Pancreas (tissue), 10 donors: ENCODE data around the gene PRKCA. TPM values are rescaled to one million over a fixed set of nuclear protein-coding genes. Genes with fewer than 3 reads are reported as not detected.
A peak's percentile ranks its signal among the peaks of the same experiment; 100 is the strongest.
"Not testable (repeated sequence)": the region's sequence is repeated elsewhere in the genome, so short reads cannot be mapped to it uniquely, and the experiment has no call there.

Experiments used
- ATAC-seq, 4 donors: fragments of 200-7000 bp; cut with Tn5 transposase; one replicate each; pipeline versions ENCODE4 v1.8.0 to v1.9.1; 2020; ENCODE audit warnings: mild to moderate bottlenecking in 4 of 4, moderate library complexity in 4 of 4
- DNase-seq, 6 donors: peaks; one replicate each; pipeline ENCODE4 v3.0.0-alpha.2; 2020
- FAIRE-seq: peaks from 2 replicates; lab custom pipeline; 2012; peaks lifted over from hg19 to GRCh38; lab: Jason Lieb, UNC
- H3K27ac ChIP-seq, 4 donors: fragments of 200-600 bp; sonication (generic); 1 replicate in 3 of 4; 2 replicates in 1 of 4; pipeline versions ENCODE4 v1.5.0 to v1.8.0; 2020
- H3K27me3 ChIP-seq, 4 donors: fragments of 200-600 bp; one replicate each; pipeline ENCODE4 v1.8.0; 2021
- H3K36me3 ChIP-seq, 3 donors: fragments of 200-600 bp; sonication (generic) in 1 of 3; one replicate each; pipeline versions ENCODE4 v1.5.0 to v1.8.0; 2020 to 2021
- H3K4me1 ChIP-seq, 3 donors: fragments of 200-600 bp; one replicate each; pipeline ENCODE4 v1.8.0; 2021
- H3K4me3 ChIP-seq, 4 donors: fragments of 200-600 bp; sonication (generic) in 2 of 4; one replicate each; pipeline versions ENCODE4 v1.5.0 to v1.8.0; 2020 to 2021
- H3K9me3 ChIP-seq, 4 donors: fragments of 200-600 bp; one replicate each; pipeline ENCODE4 v1.8.0; 2021
- CTCF ChIP-seq, 4 donors: fragments of 200-600 bp; sonication (generic) in 3 of 4; IDR thresholded peaks; one replicate each; pipeline versions ENCODE4 v1.5.0 to v1.8.0; 2021; ENCODE audit warnings: antibody characterized with exemption in 4 of 4
- WGBS, 2 donors: extraction: QIAGEN DNeasy Blood & Tissue Kit; methylation state at CpG; one replicate each; pipeline ENCODE4 v1.1.7; 2013; 5-methylcytosine and 5-hydroxymethylcytosine counted together
- intact Hi-C, 3 donors: fragments of 100-400 bp; cut with DNase I; formaldehyde crosslinking; loops; one replicate each; pipeline versions ENCODE4 v1.11.1 to v1.14.2; 2022
- polyA plus RNA-seq, 2 donors: library from polyadenylated mRNA; stranded (reverse); fragments of 200-250 nt; gene quantifications; one replicate each; pipeline ENCODE4 v1.2.3, GENCODE V29; 2013
- total RNA-seq, 6 donors: library from RNA; stranded (reverse); fragmentation: NEBNext Ultra II Directional in 4 of 6; extraction: Animal tissue kit (Norgen Biotek cat#: 25700) in 4 of 6; gene quantifications; one replicate each; pipeline versions ENCODE4 v1.2.1 to v1.2.4, GENCODE V29; 2021 to 2023
- donor health status: healthy with polysubstance abuse.
- donor health status: DM: no; HTN: no; CAD: no; lungs with moderate emphysema.
- donor health status: DM: no; HTN: no; CAD: no.
- donor health status: control.
- donor health status: control.
- donor health status: Bipolar disorder and iron deficiency.
- donor health status: DM: yes; HTN: yes; CAD: no.
- donor health status: DM: no; HTN: no; CAD: no.
- donor health status: DM: no; HTN: no; CAD: no.
- donor health status: DM: yes; HTN: yes; CAD: no.

The PRKCA gene
- total and polyA plus RNA-seq, 8 donors, result 3.5 to 22.3 (median 10.2) TPM

DNA sequence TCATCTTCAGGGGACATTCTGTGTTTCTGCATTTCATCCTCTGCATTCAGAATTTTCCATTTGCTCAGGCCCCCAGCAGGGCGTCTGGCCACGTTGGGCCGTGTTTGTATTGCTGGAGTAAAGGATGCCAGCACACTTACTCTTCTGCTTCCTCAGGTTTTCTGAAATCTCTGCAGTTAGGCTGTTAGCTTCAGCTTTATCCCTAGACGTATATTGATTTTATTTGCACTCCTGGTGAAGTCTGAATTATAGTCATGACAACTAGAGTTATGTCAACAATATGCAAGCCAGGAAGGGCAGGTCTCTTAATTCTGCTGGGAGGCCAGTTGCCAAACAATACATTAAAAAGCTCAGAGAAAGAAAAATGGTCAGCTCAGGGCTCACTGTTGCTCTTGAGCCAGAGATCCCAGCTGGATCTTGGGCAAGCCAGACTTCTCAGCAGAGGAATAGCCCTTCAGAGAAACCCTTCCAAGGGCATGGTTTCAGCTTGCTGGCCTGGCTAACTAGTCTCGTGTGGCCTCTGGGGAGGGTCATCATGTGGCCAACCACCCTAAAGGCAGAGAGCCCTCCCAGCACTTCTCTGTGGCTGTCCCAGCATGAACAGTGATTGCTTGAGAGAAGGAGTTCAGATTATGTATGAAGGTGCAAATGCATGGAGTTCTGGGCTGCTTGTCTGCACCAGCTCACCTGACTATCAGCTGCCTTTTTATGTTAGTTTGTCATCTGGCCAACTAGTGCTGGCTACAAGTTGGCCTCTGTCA lies 422.3 kb downstream of the PRKCA start:
- no peak for FAIRE-seq
- Histone ChIP-seq H3K27me3 (no peaks in the 10 kb centered on the region), H3K27ac (peak overlapping the region in 3 of 4 donors; percentile 18 to 61 (median 26)), H3K36me3 (no peaks in the 10 kb centered on the region), H3K4me1 (peaks cover 0 to 14% (median 12%) of the 10 kb centered on the region in 3 donors), H3K4me3 (no peak overlapping the region), H3K9me3 (no peaks in the 10 kb centered on the region)
- WGBS, 2 donors, result 2 to 9% methylated on average over 5 of the region's 5 CpGs
- DNase-seq, result peak in 2 of 6 donors; percentile 30 to 37
- peak; percentile 38 to 77 (median 72) for ATAC-seq
- TF ChIP-seq CTCF (IDR thresholded peaks at IDR 0.05), result no peak
- intact Hi-C loops, result loop anchor here in 2 of 3 donors (5.0 kb wide), 2 partner anchors 173 to 183 kb away; no protein-coding TSS in a partner anchor

- whole genome bisulfite sequencing, 2 donors, result 83 to 88% methylated on average over 4 of the region's 4 CpGs
- intact Hi-C loops, result loop anchor here in 2 of 3 donors (5.0 kb wide), 2 partner anchors 172 to 182 kb away; no protein-coding TSS in a partner anchor
- not testable (repeated sequence) for H3K27me3 ChIP-seq, DNase-seq, ATAC-seq, FAIRE-seq, H3K36me3 ChIP-seq, H3K27ac ChIP-seq, H3K4me3 ChIP-seq, H3K9me3 ChIP-seq
- H3K4me1 ChIP-seq, result peaks cover 0 to 14% (median 12%) of the 10 kb centered on the region in 3 donors
These were observed 423.0 kb downstream of the PRKCA start for GRCh38 chr17:66725438-66725837.

DNA sequence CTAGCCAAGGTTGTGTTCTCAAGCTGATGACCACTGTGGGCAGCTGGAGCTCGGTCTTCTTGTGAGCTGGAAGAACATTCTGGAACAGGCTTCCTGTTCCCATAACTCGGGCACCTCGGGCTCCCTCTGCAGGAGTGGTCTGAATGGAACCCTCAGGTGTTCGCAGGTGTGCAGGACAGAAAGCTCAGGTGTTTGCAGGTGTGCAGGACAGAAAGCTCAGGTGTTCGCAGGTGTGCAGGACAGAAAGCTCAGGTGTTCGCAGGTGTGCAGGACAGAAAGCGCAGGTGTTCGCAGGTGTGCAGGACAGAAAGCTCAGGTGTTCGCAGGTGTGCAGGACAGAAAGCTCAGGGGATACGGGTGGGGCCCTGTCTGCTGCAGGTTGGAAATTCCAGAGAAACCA lies 423.5 kb downstream of the PRKCA start:
- FAIRE-seq (no peak), ATAC-seq (no peak), DNase-seq (peak in 1 of 6 donors; percentile 6)
- no peak overlapping the region for H3K4me3 ChIP-seq
- 91 to 93% methylated on average over 10 of the region's 10 CpGs for WGBS, 2 donors
- no peak for TF ChIP-seq CTCF (IDR thresholded peaks at IDR 0.05)
- H3K9me3 ChIP-seq, result no peaks in the 10 kb centered on the region
- intact Hi-C loops, result loop anchor here in 2 of 3 donors (5.0 kb wide), 2 partner anchors 171 to 181 kb away; no protein-coding TSS in a partner anchor
- H3K27me3 ChIP-seq, result no peaks in the 10 kb centered on the region
- no peak overlapping the region for H3K27ac ChIP-seq
- no peaks in the 10 kb centered on the region for H3K36me3 ChIP-seq
- H3K4me1 ChIP-seq, result peaks cover 0 to 14% (median 12%) of the 10 kb centered on the region in 3 donors

- Histone ChIP-seq H3K4me3 (no peak overlapping the region), H3K27me3 (no peaks in the 10 kb centered on the region), H3K4me1 (peaks cover 0 to 14% (median 12%) of the 10 kb centered on the region in 3 donors), H3K9me3 (no peaks in the 10 kb centered on the region), H3K27ac (no peak overlapping the region), H3K36me3 (no peaks in the 10 kb centered on the region)
- ATAC-seq (no peak), FAIRE-seq (no peak), DNase-seq (peak in 1 of 6 donors; percentile 52)
- intact Hi-C loops, result loop anchor here in 2 of 3 donors (5.0 kb wide), 2 partner anchors 171 to 181 kb away; no protein-coding TSS in a partner anchor
- 94 to 96% methylated on average over 12 of the region's 12 CpGs for WGBS, 2 donors
- no peak for TF ChIP-seq CTCF (IDR thresholded peaks at IDR 0.05)
These were observed 424.0 kb downstream of the PRKCA start for GRCh38 chr17:66726371-66726770.

DNA sequence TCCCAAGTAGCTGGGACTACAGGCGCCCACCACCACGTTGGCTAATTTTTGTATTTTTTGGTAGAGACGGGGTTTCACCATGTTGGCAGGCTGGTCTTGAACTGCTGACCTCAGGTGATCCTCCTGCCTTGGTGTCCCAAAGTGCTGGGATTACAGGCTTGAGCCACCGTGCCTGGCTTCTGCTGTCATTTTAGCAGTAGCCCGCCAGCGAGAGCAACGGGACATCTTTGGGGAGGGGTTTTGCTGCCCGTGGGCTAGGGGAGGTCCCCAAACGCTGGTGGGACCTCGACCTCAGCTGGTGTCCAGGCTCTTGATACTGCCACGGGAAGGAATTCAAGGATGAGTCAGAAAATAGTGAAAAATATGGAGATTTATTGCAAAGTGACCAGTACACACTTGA lies 424.4 kb downstream of the PRKCA start:
- TF ChIP-seq CTCF (IDR thresholded peaks at IDR 0.05), result no peak
- Histone ChIP-seq H3K4me1 (peaks cover 0 to 14% (median 12%) of the 10 kb centered on the region in 3 donors), H3K27me3 (no peaks in the 10 kb centered on the region), H3K9me3 (no peaks in the 10 kb centered on the region), H3K27ac (no peak overlapping the region), H3K36me3 (no peaks in the 10 kb centered on the region), H3K4me3 (no peak overlapping the region)
- intact Hi-C loops, result loop anchor here in 2 of 3 donors (5.0 kb wide), 2 partner anchors 170 to 180 kb away; no protein-coding TSS in a partner anchor
- FAIRE-seq, result no peak
- peak in 1 of 6 donors; percentile 47 for DNase-seq
- no peak for ATAC-seq
- WGBS, 2 donors, result 83 to 90% methylated on average over 11 of the region's 11 CpGs
